DOHH2 (cell line): ENCODE measurements around the gene UTS2R.

ENCODE experiments used
- H3F3A ChIP-seq: fragments of 200-600 bp; sonication (generic), shearing (Covaris generic); 2 replicates; pipeline ENCODE4 v1.6.0; 2016; ENCODE audit warnings: antibody characterized with exemption, mild to moderate bottlenecking; ENCODE audit not compliant: control insufficient read depth, insufficient read depth
- H3K27ac ChIP-seq: fragments of 200-600 bp; sonication (generic); 2 replicates; pipeline ENCODE4 v1.5.1; 2014; ENCODE audit warnings: low read depth, mild to moderate bottlenecking, low read length, moderate library complexity
- H3K27me3 ChIP-seq: fragments of 200-600 bp; sonication (generic); 2 replicates; pipeline ENCODE4 v1.6.1; 2014; ENCODE audit warnings: mild to moderate bottlenecking, low read length, mixed read lengths; ENCODE audit not compliant: control insufficient read depth
- H3K36me3 ChIP-seq: fragments of 200-600 bp; sonication (generic); 2 replicates; pipeline ENCODE4 v1.6.1; 2014; ENCODE audit warnings: mild to moderate bottlenecking, low read length, moderate library complexity, mixed read lengths; ENCODE audit not compliant: control insufficient read depth
- H3K4me1 ChIP-seq: fragments of 200-600 bp; sonication (generic); 2 replicates; pipeline ENCODE4 v1.6.1; 2014; ENCODE audit warnings: mild to moderate bottlenecking, low read length, mixed read lengths; ENCODE audit not compliant: control insufficient read depth
- H3K4me2 ChIP-seq: fragments of 200-600 bp; sonication (generic); 2 replicates; pipeline ENCODE4 v1.6.0; 2014; ENCODE audit warnings: mild to moderate bottlenecking, low read length, moderate library complexity
- H3K4me3 ChIP-seq: fragments of 200-600 bp; sonication (generic); 2 replicates; pipeline ENCODE4 v1.5.1; 2014; ENCODE audit warnings: mild to moderate bottlenecking, low read length, mixed read lengths
- H3K79me2 ChIP-seq: fragments of 200-600 bp; sonication (generic); 2 replicates; pipeline ENCODE4 v1.6.1; 2014; ENCODE audit warnings: mild to moderate bottlenecking, low read length, mixed read lengths; ENCODE audit not compliant: control insufficient read depth
- H3K9me2 ChIP-seq: fragments of 200-600 bp; sonication (generic); replicated peaks from 2 replicates; pipeline ENCODE4 v1.6.1; 2014; ENCODE audit warnings: mild to moderate bottlenecking, low read length, mixed read lengths; ENCODE audit not compliant: control insufficient read depth
- H3K9me3 ChIP-seq: fragments of 200-600 bp; sonication (generic); 2 replicates; pipeline ENCODE4 v1.6.1; 2014; ENCODE audit warnings: antibody characterized with exemption, low read length, mixed read lengths; ENCODE audit not compliant: control insufficient read depth, insufficient read depth
- H4K20me1 ChIP-seq: fragments of 200-600 bp; sonication (generic); 2 replicates; pipeline ENCODE4 v1.6.0; 2014; ENCODE audit warnings: low read depth, mild to moderate bottlenecking, antibody characterized with exemption, low read length, moderate library complexity; ENCODE audit not compliant: control insufficient read depth, insufficient read depth
- CTCF ChIP-seq: fragments of 200-600 bp; sonication (generic); IDR thresholded peaks from one replicate; pipeline ENCODE4 v1.5.1; 2014; ENCODE audit warnings: antibody characterized with exemption, mild to moderate bottlenecking, low read depth, low read length; ENCODE audit not compliant: poor library complexity, severe bottlenecking
- EZH2phosphoT487 ChIP-seq: fragments of 200-600 bp; sonication (generic); IDR thresholded peaks from 2 replicates; pipeline ENCODE4 v1.6.1; 2017; ENCODE audit warnings: borderline replicate concordance, mild to moderate bottlenecking, antibody characterized with exemption, low read length, moderate library complexity, mixed read lengths

UTS2R gene

GRCh38 chr17:82361885-82362633 lies 9.5 kb upstream of the UTS2R start:
- Histone ChIP-seq H3F3A (peaks cover 7% of the 10 kb centered on the region), H3K36me3 (no peaks in the 10 kb centered on the region), H3K79me2 (no peaks in the 10 kb centered on the region), H3K9me3 (peaks cover 3% of the 10 kb centered on the region; the same call in 1 of the 2 replicates), H3K4me3 (no peak overlapping the region), H3K4me1 (peaks cover 11% of the 10 kb centered on the region), H4K20me1 (no peaks in the 10 kb centered on the region), H3K27ac (no peak overlapping the region), H3K9me2 (no peaks in the 10 kb centered on the region), H3K4me2 (no peak overlapping the region), H3K27me3 (no peaks in the 10 kb centered on the region)
- no peak for TF ChIP-seq CTCF
- TF ChIP-seq EZH2phosphoT487: no peak

- TF ChIP-seq EZH2phosphoT487: no peak
- TF ChIP-seq CTCF: no peak
- H3K36me3 ChIP-seq: no peaks in the 10 kb centered on the region
- no peaks in the 10 kb centered on the region for H4K20me1 ChIP-seq
- no peaks in the 10 kb centered on the region for H3K9me2 ChIP-seq
- H3K27ac ChIP-seq: no peak overlapping the region
- no peak overlapping the region for H3K4me2 ChIP-seq
- peaks cover 5% of the 10 kb centered on the region for H3K4me1 ChIP-seq
- no peaks in the 10 kb centered on the region for H3F3A ChIP-seq
- no peaks in the 10 kb centered on the region for H3K79me2 ChIP-seq
- no peak overlapping the region for H3K4me3 ChIP-seq
- H3K9me3 ChIP-seq: no peaks in the 10 kb centered on the region
- H3K27me3 ChIP-seq: peaks cover 9% of the 10 kb centered on the region
Observed at GRCh38 chr17:82365606-82366295, 5.8 kb upstream of the UTS2R start.

- Histone ChIP-seq H3K27me3 (peaks cover 15% of the 10 kb centered on the region), H3K36me3 (no peaks in the 10 kb centered on the region), H3K4me3 (no peak overlapping the region), H3K9me2 (no peaks in the 10 kb centered on the region), H3F3A (no peaks in the 10 kb centered on the region), H3K4me2 (no peak overlapping the region), H3K79me2 (no peaks in the 10 kb centered on the region), H3K27ac (no peak overlapping the region), H3K9me3 (no peaks in the 10 kb centered on the region), H4K20me1 (no peaks in the 10 kb centered on the region), H3K4me1 (peaks cover 9% of the 10 kb centered on the region)
- no peak for TF ChIP-seq CTCF
- no peak for TF ChIP-seq EZH2phosphoT487
Observed at GRCh38 chr17:82366749-82367148, 4.8 kb upstream of the UTS2R start.
